IMR-90 (cell line): ENCODE results near the gene AVPR1B. TPM values are rescaled to one million over a fixed set of nuclear protein-coding genes. Genes with fewer than 3 reads are reported as not detected.

ENCODE experiments used
- ATAC-seq: fragments of 200-7000 bp; cut with Tn5 transposase; 2 replicates; pipeline ENCODE4 v1.9.1; 2020; ENCODE audit warnings: low read depth, mild to moderate bottlenecking, moderate library complexity
- BruUV-seq: library from RNA; stranded (reverse); fragments of 400-500 nt; replicated peaks from 2 replicates; lab custom pipeline; 2021; lab: Mats Ljungman, UMichigan
- CTCF ChIA-PET: fragments of 300-600 bp; formaldehyde crosslinking; extraction: SDS; loops from one replicate; lab custom pipeline; 2021; ENCODE audit warnings: antibody characterized with exemption; lab: Yijun Ruan, JAX
- POLR2A ChIA-PET: fragments of 300-600 bp; sonication (Branson Sonifier 250); formaldehyde crosslinking; loops from one replicate; lab custom pipeline; 2022; ENCODE audit warnings: antibody characterized with exemption; ENCODE audit not compliant: unreplicated experiment; lab: Charles Lee
- DNase-seq: peaks from one replicate; pipeline ENCODE4 v3.0.0; 2013
- H2AFZ ChIP-seq: replicated peaks from 2 replicates; pipeline ENCODE3; 2013; ENCODE audit warnings: low read length, mild to moderate bottlenecking; ENCODE audit not compliant: poor library complexity
- H2AK5ac ChIP-seq: 2 replicates; pipeline ENCODE4 v1.6.1; 2013; ENCODE audit warnings: low read depth, low read length, inconsistent platforms
- H2AK9ac ChIP-seq: replicated peaks from 2 replicates; pipeline ENCODE3; 2013; ENCODE audit warnings: mild to moderate bottlenecking, low read depth, low read length, moderate library complexity; ENCODE audit not compliant: poor library complexity
- H2BK120ac ChIP-seq: 2 replicates; pipeline ENCODE4 v1.6.1; 2013; ENCODE audit warnings: low read depth, low read length, inconsistent platforms
- H2BK15ac ChIP-seq: 3 replicates; pipeline ENCODE4 v1.6.1; 2013; ENCODE audit warnings: low read depth, low read length, inconsistent platforms
- H2BK20ac ChIP-seq: 2 replicates; pipeline ENCODE4 v1.6.1; 2013; ENCODE audit warnings: low read depth, mild to moderate bottlenecking, inconsistent platforms, low read length, moderate library complexity
- H2BK5ac ChIP-seq: 2 replicates; pipeline ENCODE4 v1.6.1; 2013; ENCODE audit warnings: mild to moderate bottlenecking, low read depth, low read length, inconsistent platforms; ENCODE audit not compliant: poor library complexity, severe bottlenecking
- H3K14ac ChIP-seq: replicated peaks from 2 replicates; pipeline ENCODE4 v1.6.1; 2013; ENCODE audit warnings: low read depth, low read length, inconsistent platforms
- H3K18ac ChIP-seq: 2 replicates; pipeline ENCODE4 v1.6.1; 2013; ENCODE audit warnings: low read depth, low read length, control low read depth
- H3K23ac ChIP-seq: 2 replicates; pipeline ENCODE4 v1.6.1; 2013; ENCODE audit warnings: low read depth, low read length, inconsistent platforms
- H3K27ac ChIP-seq: 2 replicates; pipeline ENCODE4 v1.5.1; 2013; ENCODE audit warnings: mild to moderate bottlenecking, control low read depth, low read length; ENCODE audit not compliant: insufficient read depth
- H3K27me3 ChIP-seq: 2 replicates; pipeline ENCODE4 v1.6.1; 2013; ENCODE audit warnings: low read length; ENCODE audit not compliant: control insufficient read depth, insufficient read depth
- H3K36me3 ChIP-seq: 2 replicates; pipeline ENCODE4 v1.6.1; 2013; ENCODE audit warnings: low read length, mixed read lengths; ENCODE audit not compliant: control insufficient read depth, insufficient read depth
- H3K4ac ChIP-seq: 2 replicates; pipeline ENCODE4 v1.6.1; 2013; ENCODE audit warnings: low read depth, low read length, inconsistent platforms
- H3K4me1 ChIP-seq: 2 replicates; pipeline ENCODE4 v1.6.1; 2013; ENCODE audit warnings: low read length, mixed read lengths; ENCODE audit not compliant: control insufficient read depth, insufficient read depth
- H3K4me2 ChIP-seq: 2 replicates; pipeline ENCODE4 v1.6.1; 2013; ENCODE audit warnings: low read depth, mild to moderate bottlenecking, control low read depth, low read length, moderate library complexity
- H3K4me3 ChIP-seq: 2 replicates; pipeline ENCODE4 v1.5.1; 2013; ENCODE audit warnings: low read depth, mild to moderate bottlenecking, control low read depth, low read length, moderate library complexity; ENCODE audit not compliant: insufficient read depth
- H3K56ac ChIP-seq: 2 replicates; pipeline ENCODE4 v1.6.1; 2013; ENCODE audit warnings: low read length, inconsistent platforms; ENCODE audit not compliant: insufficient read depth; ENCODE audit errors: extremely low read depth
- H3K79me1 ChIP-seq, 2 experiments: 2 replicates each; pipeline ENCODE4 v1.6.1; 2013; ENCODE audit warnings: low read length in 2 of 2, inconsistent platforms in 1 of 2, low read depth in 1 of 2
- H3K9ac ChIP-seq: 2 replicates; pipeline ENCODE4 v1.6.1; 2013; ENCODE audit warnings: low read depth, low read length, control low read depth
- H3K9me1 ChIP-seq: 2 replicates; pipeline ENCODE4 v1.6.1; 2013; ENCODE audit warnings: low read length, inconsistent platforms; ENCODE audit not compliant: insufficient read depth
- H3K9me3 ChIP-seq: 2 replicates; pipeline ENCODE4 v1.6.1; 2013; ENCODE audit warnings: low read length; ENCODE audit not compliant: control insufficient read depth, insufficient read depth
- H4K20me1 ChIP-seq: 2 replicates; pipeline ENCODE4 v1.6.1; 2013; ENCODE audit warnings: low read length, inconsistent platforms; ENCODE audit not compliant: insufficient read depth
- H4K5ac ChIP-seq: 2 replicates; pipeline ENCODE4 v1.6.1; 2013; ENCODE audit warnings: mild to moderate bottlenecking, low read depth, low read length, control low read depth
- H4K8ac ChIP-seq, 2 experiments: 2 replicates each; pipeline ENCODE4 v1.6.1; 2013; ENCODE audit warnings: low read depth in 2 of 2, low read length in 2 of 2, control low read depth in 1 of 2, inconsistent platforms in 1 of 2
- H4K91ac ChIP-seq: 2 replicates; pipeline ENCODE4 v1.6.1; 2013; ENCODE audit warnings: low read depth, low read length, inconsistent platforms; ENCODE audit not compliant: insufficient read depth
- MAFK ChIP-seq: IDR thresholded peaks from 2 replicates; pipeline ENCODE4 v1.6.1; 2012; ENCODE audit warnings: low read depth, low read length, improper control_type of control experiment
- MAZ ChIP-seq: IDR thresholded peaks from 2 replicates; pipeline ENCODE4 v1.6.1; 2012; ENCODE audit warnings: low read depth, mild to moderate bottlenecking, low read length, improper control_type of control experiment, moderate library complexity, borderline replicate concordance
- POLR2A ChIP-seq: IDR thresholded peaks from 2 replicates; pipeline ENCODE4 v1.6.1; 2012; ENCODE audit warnings: mild to moderate bottlenecking, low read depth, low read length
- WGBS, 2 experiments: methylation state at CpG; one replicate each; pipeline versions ENCODE4 v1.1.5 to v1.1.7; 2013; ENCODE audit warnings: missing lambda C conversion rate in 2 of 2; ENCODE audit not compliant: insufficient read length in 1 of 2; ENCODE audit errors: extremely low coverage in 2 of 2; 5-methylcytosine and 5-hydroxymethylcytosine counted together
- dilution Hi-C: fragments of 300-500 bp; cut with HindIII; formaldehyde crosslinking; loops from one replicate; pipeline ENCODE4 v1.14.3; 2018; ENCODE audit warnings: low sequenced_read_pairs; ENCODE audit not compliant: unreplicated experiment
- in situ Hi-C: fragments of 300-500 bp; cut with MboI; formaldehyde crosslinking; loops from 3 replicates; pipeline ENCODE4 v1.14.3; 2019; ENCODE audit warnings: low sequenced_read_pairs, inconsistent platforms, mixed read lengths
- intact Hi-C: fragments of 100-400 bp; cut with micrococcal nuclease; formaldehyde crosslinking; loops from 2 replicates; pipeline ENCODE4 v1.10.0; 2022
- polyA plus RNA-seq, 3 experiments: library from polyadenylated mRNA; depleted of rRNA; stranded (reverse); fragments of >200 nt; gene quantifications; 2 replicates each; pipeline ENCODE4 v1.2.3, GENCODE V29; 2012; ENCODE audit warnings: low replicate concordance in 1 of 3
- total RNA-seq: library from RNA; depleted of rRNA; stranded (reverse); fragments of >200 nt; gene quantifications from 2 replicates; pipeline ENCODE4 v1.2.3, GENCODE V29; 2012

AVPR1B gene
- total and polyA plus RNA-seq, 2 of the 4 experiments (the other 2 are of a cell fraction) = not detected

- in situ Hi-C loops (no loop called here), dilution Hi-C loops (no loop called here), intact Hi-C loops (no loop called here)
- Histone ChIP-seq H3K79me1 (no peaks in the 10 kb centered on the region), H2BK5ac (no peak overlapping the region), H2BK15ac (no peak overlapping the region), H2AK5ac (no peak overlapping the region), H2BK120ac (no peak overlapping the region), H3K9me3 (no peaks in the 10 kb centered on the region; the same call in 1 of the 2 replicates), H4K5ac (no peak overlapping the region), H3K18ac (no peak overlapping the region), H3K4me2 (no peak overlapping the region), H2AK9ac (no peak overlapping the region), H4K91ac (no peak overlapping the region), H2BK20ac (no peak overlapping the region), H3K4me1 (no peaks in the 10 kb centered on the region), H4K20me1 (no peaks in the 10 kb centered on the region), H4K8ac (no peak overlapping the region), H3K56ac (no peak overlapping the region), H3K4me3 (no peak overlapping the region), H3K9me1 (no peaks in the 10 kb centered on the region), H2AFZ (no peak overlapping the region), H3K14ac (no peak overlapping the region), H3K27me3 (peaks cover 36% of the 10 kb centered on the region), H3K36me3 (no peaks in the 10 kb centered on the region), H3K23ac (no peak overlapping the region), H3K9ac (no peak overlapping the region), H3K27ac (no peak overlapping the region), H3K4ac (no peak overlapping the region)
- ChIA-PET POLR2A (no interaction called here), CTCF (no interaction called here)
- DNase-seq = no peak
- TF ChIP-seq MAZ (no peak), MAFK (no peak), POLR2A (no peak)
- no TSS peak for BruUV-seq
- no peak for ATAC-seq
- no CpG with 5 or more reads among the region's 9 CpGs for WGBS, 2 experiments
Measured at GRCh38 chr1:206127336-206127735, 10.1 kb upstream of the AVPR1B start.
